ENCODE results near the gene APBB2.

APBB2 gene

GRCh38 chr4:40804598-40804997, 409.7 kb downstream of the APBB2 start:
- TF ChIP-seq EZH2phosphoT487 (IDR thresholded peaks at IDR 0.05; ENCODE audit: borderline replicate concordance, low read length) = no peak
- TF ChIP-seq, protein P1, sequence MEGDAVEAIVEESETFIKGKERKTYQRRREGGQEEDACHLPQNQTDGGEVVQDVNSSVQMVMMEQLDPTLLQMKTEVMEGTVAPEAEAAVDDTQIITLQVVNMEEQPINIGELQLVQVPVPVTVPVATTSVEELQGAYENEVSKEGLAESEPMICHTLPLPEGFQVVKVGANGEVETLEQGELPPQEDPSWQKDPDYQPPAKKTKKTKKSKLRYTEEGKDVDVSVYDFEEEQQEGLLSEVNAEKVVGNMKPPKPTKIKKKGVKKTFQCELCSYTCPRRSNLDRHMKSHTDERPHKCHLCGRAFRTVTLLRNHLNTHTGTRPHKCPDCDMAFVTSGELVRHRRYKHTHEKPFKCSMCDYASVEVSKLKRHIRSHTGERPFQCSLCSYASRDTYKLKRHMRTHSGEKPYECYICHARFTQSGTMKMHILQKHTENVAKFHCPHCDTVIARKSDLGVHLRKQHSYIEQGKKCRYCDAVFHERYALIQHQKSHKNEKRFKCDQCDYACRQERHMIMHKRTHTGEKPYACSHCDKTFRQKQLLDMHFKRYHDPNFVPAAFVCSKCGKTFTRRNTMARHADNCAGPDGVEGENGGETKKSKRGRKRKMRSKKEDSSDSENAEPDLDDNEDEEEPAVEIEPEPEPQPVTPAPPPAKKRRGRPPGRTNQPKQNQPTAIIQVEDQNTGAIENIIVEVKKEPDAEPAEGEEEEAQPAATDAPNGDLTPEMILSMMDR (IDR thresholded peaks at IDR 0.05; ENCODE audit: low read depth, low read length, poor library complexity, severe bottlenecking) = no peak
- Histone ChIP-seq H3K36me3 (ENCODE audit: control insufficient read depth, low read length) (no peaks in the 10 kb centered on the region), H3K9me3 (ENCODE audit: control insufficient read depth, insufficient read depth, low read length) (no peaks in the 10 kb centered on the region), H3K9me2 (replicated peaks; ENCODE audit: control insufficient read depth, low read length) (no peaks in the 10 kb centered on the region), H3K27ac (ENCODE audit: low read depth, low read length) (no peak overlapping the region), H3K4me1 (ENCODE audit: control insufficient read depth, low read length) (peaks cover 10% of the 10 kb centered on the region), H3F3A (ENCODE audit: control insufficient read depth, insufficient read depth) (no peaks in the 10 kb centered on the region; the same call in 1 of the 2 replicates), H3K4me2 (ENCODE audit: low read length) (no peak overlapping the region), H3K27me3 (ENCODE audit: control insufficient read depth, low read length) (no peaks in the 10 kb centered on the region), H3K79me2 (ENCODE audit: control insufficient read depth, low read length) (no peaks in the 10 kb centered on the region), H3K4me3 (ENCODE audit: low read length) (no peak overlapping the region), H4K20me1 (ENCODE audit: control insufficient read depth, insufficient read depth, low read depth, low read length) (no peaks in the 10 kb centered on the region)

GRCh38 chr4:40800064-40800463, 414.3 kb downstream of the APBB2 start:
- Histone ChIP-seq H4K20me1 (ENCODE audit: control insufficient read depth, insufficient read depth, low read depth, low read length) (no peaks in the 10 kb centered on the region), H3K27ac (ENCODE audit: low read depth, low read length) (0 out of 2 replicates have a peak overlapping the region, but pooled peaks have one; percentile 7), H3K4me1 (ENCODE audit: control insufficient read depth, low read length) (peaks cover 12% of the 10 kb centered on the region), H3K9me3 (ENCODE audit: control insufficient read depth, insufficient read depth, low read length) (no peaks in the 10 kb centered on the region), H3K79me2 (ENCODE audit: control insufficient read depth, low read length) (no peaks in the 10 kb centered on the region), H3K4me3 (ENCODE audit: low read length) (peak overlapping the region; percentile 13; the same call in 1 of the 2 replicates), H3K4me2 (ENCODE audit: low read length) (peak overlapping the region; percentile 47), H3F3A (ENCODE audit: control insufficient read depth, insufficient read depth) (no peaks in the 10 kb centered on the region), H3K36me3 (ENCODE audit: control insufficient read depth, low read length) (no peaks in the 10 kb centered on the region), H3K27me3 (ENCODE audit: control insufficient read depth, low read length) (no peaks in the 10 kb centered on the region), H3K9me2 (replicated peaks; ENCODE audit: control insufficient read depth, low read length) (no peaks in the 10 kb centered on the region)
- no peak for TF ChIP-seq EZH2phosphoT487 (IDR thresholded peaks at IDR 0.05; ENCODE audit: borderline replicate concordance, low read length)
- TF ChIP-seq, protein P1 (IDR thresholded peaks at IDR 0.05; ENCODE audit: low read depth, low read length, poor library complexity, severe bottlenecking) = no peak

- Histone ChIP-seq H3K4me2 (ENCODE audit: low read length) (no peak overlapping the region), H3K9me2 (replicated peaks; ENCODE audit: control insufficient read depth, low read length) (no peaks in the 10 kb centered on the region), H3K4me3 (ENCODE audit: low read length) (no peak overlapping the region), H3K9me3 (ENCODE audit: control insufficient read depth, insufficient read depth, low read length) (no peaks in the 10 kb centered on the region), H3K4me1 (ENCODE audit: control insufficient read depth, low read length) (no peaks in the 10 kb centered on the region), H3K36me3 (ENCODE audit: control insufficient read depth, low read length) (no peaks in the 10 kb centered on the region), H3K27me3 (ENCODE audit: control insufficient read depth, low read length) (peaks cover 10% of the 10 kb centered on the region), H3K27ac (ENCODE audit: low read depth, low read length) (no peak overlapping the region), H3K79me2 (ENCODE audit: control insufficient read depth, low read length) (no peaks in the 10 kb centered on the region), H4K20me1 (ENCODE audit: control insufficient read depth, insufficient read depth, low read depth, low read length) (no peaks in the 10 kb centered on the region), H3F3A (ENCODE audit: control insufficient read depth, insufficient read depth) (no peaks in the 10 kb centered on the region)
- TF ChIP-seq, protein P1 (IDR thresholded peaks at IDR 0.05; ENCODE audit: low read depth, low read length, poor library complexity, severe bottlenecking) = no peak
- TF ChIP-seq EZH2phosphoT487 (IDR thresholded peaks at IDR 0.05; ENCODE audit: borderline replicate concordance, low read length) = no peak
These were observed 424.6 kb downstream of the APBB2 start for GRCh38 chr4:40789771-40790170.

Data from DOHH2 (cell line).